HG03571 (cell line): Measurements from ENCODE around the gene PRICKLE2.

Source experiments
- ATAC-seq: cut with Tn5 transposase; IDR thresholded peaks from one replicate; pipeline ENCODE4 v1.9.1; 2021; ENCODE audit not compliant: unreplicated experiment

Gene PRICKLE2

DNA sequence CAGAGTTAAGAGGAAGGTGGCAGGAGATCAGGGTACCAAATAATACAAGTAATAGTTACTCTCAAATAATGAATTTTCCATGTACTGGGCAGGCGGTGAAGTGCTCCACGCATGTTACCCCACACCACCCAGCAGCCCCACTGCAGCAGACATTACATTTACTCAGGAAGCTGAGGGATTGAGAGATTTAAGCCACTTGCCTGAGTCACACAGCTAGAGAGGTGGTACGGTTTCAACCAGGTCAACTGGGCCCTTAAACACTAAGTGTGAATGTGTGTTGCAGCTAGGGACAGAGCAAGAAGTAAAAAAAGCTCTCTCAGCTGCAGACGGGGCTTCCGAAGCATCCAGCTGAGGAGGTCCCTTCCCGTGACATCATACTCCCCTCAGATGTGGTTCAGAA, 91.3 kb downstream of the PRICKLE2 start:
- no peak for ATAC-seq

DNA sequence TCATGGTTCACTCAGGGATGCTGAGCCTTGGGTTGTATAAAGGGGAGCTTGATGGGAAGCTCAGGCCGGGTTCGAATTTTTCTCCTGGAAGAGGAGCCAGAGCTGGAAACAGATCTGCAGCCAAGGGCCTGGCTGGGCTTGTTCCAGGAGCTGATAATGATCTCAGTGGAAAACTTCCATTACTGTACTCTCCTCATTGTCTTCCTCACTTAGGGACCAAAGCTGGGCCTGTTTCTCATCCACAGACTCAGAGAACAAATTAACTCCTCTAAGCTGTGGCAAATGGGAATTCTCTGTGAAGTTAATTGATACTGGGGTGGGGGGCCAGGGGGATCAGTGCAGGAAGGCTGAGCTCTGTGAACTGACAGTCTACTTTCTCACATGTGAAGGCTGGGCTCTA, 92.0 kb downstream of the PRICKLE2 start:
- no peak for ATAC-seq

DNA sequence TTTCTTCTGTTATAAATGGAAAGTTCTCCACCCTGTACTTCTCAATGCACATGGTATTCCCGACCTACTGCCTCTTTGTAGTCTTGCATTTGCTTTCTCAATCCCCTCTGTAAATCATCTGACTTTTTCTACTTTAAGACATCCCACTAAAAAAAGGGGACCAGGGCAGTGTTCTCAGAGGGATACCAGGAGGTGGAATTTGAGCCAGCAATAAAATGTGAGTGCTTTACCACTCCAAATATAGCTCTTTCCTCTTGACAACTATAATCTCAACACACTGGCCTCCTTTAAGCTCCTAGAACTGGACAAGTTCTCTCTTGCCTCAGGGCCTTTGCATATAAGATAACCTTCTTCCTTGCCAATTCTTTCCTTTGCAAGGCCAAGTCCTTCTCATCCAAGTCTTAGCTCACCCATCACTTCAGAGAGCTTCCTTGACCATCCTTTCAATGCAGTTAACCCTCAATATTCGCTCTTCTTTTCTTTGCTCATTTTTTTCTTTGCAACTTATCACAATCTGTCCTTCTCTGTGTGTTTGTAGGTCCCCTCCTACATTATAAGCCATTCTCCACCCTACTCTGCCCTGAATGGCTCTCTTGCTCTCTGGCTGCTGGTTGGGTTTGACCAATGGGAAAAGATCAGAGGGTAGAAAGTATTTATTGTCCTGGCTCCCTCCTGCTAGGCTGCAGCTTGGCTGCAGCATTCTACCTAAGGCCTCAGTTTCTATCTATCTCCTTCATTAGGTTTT, 93.4 kb downstream of the PRICKLE2 start:
- ATAC-seq, result no peak

DNA sequence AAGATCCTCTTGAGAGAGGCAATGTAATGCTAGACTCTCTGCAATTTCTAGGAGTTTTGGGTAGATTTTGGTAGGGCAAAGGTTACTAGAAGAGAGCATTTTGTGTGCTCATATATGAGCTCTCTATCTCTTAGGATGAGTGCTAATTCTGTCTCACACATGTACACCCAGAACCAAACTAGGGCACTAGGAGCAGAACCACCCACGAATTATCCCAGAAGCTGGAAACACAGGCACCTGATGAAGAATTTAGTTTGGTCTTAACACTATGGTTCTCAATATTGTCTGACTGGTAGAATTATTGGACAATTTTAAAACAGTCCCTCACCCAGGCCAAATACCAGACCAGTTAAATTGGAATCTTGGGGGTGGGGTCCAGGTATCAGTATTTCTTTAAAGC, 94.8 kb downstream of the PRICKLE2 start:
- no peak for ATAC-seq

DNA sequence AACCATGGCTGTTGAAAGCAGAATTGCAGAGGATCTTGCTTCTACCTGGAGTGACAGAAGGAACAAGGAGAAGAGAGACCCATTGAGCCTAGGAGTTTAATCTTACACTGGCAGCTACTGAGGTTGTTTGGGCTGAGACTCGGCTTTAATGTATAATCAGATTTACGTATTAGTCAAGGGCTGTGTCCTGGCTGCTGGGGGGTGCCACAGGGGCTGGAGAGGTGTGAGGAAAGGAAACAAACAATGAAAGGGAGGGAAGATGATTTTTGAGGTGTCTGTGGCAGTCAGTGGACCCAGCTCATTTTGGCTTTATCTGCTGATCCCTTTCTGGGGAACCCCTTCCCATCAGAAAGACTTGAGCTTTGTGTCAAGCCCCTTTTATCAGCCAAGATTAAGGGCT, 95.7 kb downstream of the PRICKLE2 start:
- ATAC-seq, result no peak

DNA sequence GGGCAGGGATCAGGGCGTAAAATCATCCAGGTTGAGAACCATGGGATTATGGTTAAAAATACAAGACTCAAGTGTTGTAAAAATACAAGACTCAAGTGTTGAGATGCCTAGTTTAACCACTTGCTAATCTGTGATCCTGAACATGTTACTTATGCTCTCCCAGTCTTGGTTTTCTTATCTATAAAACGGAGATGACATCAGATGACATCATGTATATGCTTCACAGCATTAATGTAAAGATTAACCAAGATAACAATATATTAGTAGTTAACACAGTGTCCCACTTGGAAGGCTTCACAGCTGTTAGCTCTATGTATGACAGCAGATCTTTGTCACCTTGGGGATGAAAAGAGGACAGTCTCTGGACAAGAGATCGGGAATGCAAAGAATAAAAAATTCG, 96.2 kb downstream of the PRICKLE2 start:
- no peak for ATAC-seq

DNA sequence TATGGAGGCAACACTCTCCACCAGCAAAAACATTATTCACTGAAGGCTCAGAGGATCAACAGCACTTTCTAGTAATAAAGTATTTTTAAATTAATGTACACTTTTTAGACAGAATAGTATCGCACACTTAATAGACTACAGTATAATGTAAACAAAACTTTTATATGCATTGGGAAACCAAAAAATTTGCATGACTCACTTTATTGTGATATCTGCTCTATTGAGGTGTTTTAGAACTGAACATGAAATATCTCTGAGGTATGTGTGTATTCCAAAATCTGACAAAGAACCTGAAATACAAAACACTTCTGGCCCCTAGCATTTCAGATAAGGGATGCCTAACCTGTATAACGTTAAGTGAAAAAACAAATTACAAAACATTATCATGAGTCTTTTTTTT, 99.7 kb downstream of the PRICKLE2 start:
- ATAC-seq, result no peak

DNA sequence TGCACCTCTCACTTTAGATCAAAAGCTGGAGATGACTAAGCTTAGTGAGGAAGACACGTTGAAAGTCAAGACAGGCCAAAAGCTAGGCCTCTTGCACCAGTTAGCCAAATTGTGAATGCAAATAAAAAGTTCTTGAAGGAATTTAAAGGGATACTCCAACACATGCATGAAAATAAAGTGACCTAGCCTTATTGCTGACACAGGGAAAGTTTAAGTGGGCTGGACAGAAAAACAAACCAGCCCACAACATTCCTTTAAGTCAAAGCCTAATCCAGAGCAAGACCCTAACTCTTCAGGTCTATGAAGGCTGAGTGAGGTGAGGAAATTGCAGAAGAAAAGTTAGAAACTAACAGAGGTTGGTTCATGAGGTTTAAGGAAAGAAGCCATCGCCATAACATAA, 101.3 kb downstream of the PRICKLE2 start:
- ATAC-seq, result no peak

DNA sequence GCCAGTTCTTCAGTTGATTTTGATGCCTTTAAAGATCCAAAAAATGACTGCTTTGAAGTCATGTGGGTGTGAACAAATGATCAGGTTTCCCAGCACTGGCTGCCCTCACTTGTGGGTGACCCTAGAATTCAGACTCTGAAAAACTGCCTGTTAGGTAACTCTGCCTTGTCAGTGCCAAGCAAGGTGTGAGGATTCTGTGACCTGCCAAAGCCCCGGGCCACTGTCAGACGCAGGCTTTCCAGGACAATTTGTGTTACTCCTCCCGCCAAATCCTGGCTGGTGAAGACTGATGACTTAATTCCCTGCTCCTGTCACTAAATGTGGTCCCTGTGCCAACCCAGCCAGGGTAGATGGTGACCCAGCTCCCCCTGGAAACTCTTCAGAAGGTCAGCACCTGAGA, 102.8 kb downstream of the PRICKLE2 start:
- ATAC-seq, result no peak

DNA sequence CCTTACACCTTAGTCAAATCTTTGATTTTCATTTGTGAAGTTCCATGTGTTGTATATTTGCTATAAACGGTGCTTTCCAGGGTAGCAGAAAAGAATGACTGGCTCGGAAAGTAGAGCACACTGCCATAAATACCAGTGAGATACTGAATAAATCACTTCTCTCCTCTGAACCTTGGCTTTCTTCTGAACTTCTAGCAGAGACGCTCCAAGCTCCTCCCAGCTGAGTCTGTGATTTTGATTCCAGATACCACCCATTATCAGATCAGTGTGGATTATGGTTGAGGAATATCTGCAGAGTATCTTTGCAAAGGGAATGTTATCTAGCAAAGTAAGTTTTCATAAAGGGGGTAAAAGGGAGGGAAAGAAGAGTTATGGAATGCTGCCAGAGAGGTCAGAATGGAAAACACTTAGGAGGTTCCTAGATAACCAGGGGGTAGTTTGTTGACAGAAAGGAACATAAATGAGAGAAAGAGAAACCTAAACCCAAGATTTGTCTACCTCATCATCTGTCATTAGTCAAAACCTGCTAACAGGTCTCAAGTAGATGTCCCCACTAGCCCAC, 103.4 kb downstream of the PRICKLE2 start:
- no peak for ATAC-seq

DNA sequence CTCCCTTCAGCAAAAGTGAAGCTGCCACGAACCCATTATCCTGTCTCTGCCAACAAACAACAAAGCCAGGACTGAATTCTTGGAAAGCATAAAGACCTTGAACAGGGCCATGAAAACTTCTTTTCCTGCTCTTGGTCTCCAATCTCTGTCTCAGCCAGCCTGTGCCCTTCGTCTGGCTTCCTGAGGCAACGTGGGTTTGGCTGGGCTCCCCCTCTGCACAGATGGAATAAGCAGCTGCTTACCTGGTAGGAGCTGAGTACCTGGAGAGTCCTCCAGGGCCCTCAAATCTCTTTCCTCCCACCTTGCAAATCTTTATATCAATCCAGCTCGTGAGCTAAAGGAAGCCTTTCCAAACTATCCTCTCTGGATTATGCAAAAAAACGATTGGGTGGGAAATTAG, 104.4 kb downstream of the PRICKLE2 start:
- ATAC-seq, result no peak

DNA sequence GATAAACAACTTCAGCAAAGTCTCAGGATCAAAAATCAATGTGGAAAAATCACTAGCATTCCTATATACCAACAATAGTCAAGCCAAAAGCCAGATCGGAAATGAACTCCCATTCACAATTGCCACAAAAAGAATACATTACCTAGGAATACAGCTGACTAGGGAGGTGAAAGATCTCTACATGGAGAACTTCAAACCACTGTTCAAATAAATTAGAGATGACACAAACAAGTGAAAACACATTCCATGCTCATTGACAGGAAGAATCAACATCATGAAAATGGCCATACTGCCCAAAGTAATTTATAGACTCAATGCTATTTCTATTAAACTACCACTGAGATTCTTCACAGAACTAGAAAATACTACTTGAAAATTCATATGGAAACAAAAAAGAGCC, 107.8 kb downstream of the PRICKLE2 start:
- no peak for ATAC-seq

DNA sequence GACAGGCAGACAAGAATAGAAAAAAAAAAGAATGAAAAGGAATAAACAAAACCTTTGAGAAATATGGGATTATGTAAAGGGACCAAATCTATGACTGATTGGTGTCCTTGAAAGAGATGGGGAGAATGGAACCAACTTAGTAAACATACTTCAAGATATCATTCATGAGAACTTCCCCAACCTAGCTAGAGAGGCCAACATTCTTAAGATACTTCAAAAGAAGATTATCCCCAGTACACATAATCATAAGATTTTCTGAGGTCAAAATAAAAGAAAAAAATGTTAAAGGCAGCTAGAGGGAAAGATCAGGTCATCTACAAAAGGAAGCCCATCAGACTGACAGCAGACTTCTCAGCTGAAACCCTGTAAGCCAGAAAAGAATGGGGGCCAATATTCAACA, 110.6 kb downstream of the PRICKLE2 start:
- no peak for ATAC-seq

DNA sequence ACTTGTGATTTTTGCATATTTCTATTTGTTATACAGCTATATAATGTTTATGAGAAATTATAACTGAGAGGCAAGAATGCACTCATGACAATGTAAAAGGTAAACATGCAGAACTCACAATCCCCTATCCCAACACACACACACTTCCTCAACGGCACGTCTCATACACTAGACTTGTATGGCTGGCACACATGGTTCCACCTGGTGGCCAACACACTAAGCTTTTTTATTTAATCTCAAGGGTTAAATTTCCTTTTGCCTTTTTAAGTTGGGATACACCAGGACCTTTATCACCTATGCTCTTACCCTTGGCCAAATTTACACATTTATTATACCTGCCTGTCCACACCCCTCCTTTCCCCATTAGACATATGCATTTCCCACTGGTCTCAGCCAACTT, 113.4 kb downstream of the PRICKLE2 start:
- no peak for ATAC-seq

DNA sequence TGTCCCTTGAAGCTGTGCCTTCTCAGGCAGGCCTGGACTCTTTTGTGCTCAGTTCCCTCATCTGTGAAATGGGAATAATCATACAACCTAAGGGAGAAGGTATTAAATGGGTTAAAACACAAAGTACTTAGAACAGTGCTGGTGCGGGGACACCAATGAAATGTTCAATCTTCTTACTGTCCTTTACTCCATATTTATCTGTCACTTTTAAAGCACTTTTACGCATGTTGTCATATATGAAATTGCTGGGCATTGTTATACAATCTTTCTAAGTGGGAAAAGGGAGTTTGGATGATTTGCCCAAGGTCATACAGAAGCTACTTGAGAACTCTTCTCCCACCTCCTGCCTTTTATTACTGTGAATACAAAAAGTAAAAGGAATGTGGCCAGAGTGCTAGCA, 114.2 kb downstream of the PRICKLE2 start:
- ATAC-seq, result no peak

DNA sequence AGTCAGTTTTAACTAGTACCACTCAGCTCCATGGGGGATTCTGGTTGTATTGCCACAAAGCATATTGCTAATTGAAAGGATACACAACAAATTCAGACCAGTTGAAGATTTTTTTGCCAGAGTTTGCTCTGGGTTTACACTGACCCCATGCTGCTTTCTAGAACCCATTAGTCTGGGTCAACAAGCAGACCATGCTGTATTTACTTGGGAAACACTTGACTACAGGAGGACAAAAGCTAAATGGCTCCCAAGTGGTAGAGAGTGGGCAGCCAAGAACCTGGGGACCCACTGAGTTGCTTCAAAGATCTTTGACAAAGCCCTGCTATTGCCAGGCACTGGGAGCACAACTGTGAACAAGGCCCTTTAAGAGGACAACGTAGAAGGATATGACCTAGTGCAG, 115.2 kb downstream of the PRICKLE2 start:
- ATAC-seq, result no peak

DNA sequence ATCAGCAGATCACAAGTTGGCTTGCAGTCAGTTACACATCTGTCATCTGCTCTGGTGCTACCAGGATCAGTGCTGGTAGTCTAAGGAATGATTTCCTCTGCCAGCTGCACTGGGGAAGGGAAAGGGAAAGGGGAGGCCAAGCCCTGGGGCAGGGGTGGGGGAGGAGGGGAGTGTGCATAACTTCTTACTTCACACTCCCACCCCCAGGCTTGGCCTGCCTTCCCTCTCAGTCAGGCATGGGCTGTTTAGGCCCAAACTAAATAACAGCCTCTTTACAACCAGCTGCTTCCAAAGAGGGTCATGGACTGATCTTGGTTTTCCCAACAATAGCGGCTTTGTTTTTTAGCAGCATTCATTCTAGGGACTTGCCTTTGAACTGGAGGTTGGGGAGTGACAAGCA, 115.8 kb downstream of the PRICKLE2 start:
- ATAC-seq, result no peak

DNA sequence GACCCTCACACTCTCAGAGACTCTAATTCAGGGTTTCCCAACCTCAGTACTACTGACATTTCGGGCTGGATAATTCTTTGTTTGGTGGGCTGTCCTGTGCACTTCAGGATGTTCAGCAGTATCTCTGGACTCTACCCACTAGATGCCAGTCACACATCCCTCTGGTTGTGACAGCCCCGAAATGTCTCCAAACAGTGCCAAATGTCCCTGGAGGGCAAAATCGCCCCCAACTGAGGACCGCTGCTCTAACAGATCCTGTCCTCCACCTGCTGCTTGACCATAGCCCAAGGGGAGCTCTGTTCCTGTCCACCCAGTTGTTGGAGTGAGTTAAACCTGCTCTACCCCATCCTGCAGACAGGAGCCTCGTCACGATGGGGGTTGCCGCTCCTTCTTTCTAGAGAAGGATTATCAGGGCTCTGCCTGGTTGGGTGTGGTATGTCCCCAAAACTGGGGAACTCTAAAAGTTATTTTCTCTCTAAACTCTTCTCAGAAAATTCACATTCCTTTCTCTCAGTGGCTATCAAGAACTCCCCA, 116.4 kb downstream of the PRICKLE2 start:
- no peak for ATAC-seq

DNA sequence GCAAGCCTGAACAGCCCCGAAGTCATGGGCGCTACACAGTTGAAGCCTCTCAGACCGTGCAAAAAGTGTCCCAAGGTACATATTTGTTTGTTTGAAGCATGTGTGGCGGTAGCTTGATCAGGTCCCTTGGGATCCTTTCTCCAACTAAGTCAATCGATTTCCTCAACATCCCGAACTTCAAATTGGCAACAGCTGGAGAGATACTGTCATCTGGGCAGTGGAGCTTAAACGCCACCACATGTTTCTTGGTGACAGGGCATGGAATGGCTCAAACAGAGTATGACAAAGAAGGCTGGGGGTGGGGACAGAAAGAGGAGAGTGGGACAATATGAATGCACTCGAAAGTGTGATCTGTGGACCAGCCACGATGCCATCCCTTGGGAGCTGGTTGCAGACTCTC, 117.0 kb downstream of the PRICKLE2 start:
- ATAC-seq, result no peak

DNA sequence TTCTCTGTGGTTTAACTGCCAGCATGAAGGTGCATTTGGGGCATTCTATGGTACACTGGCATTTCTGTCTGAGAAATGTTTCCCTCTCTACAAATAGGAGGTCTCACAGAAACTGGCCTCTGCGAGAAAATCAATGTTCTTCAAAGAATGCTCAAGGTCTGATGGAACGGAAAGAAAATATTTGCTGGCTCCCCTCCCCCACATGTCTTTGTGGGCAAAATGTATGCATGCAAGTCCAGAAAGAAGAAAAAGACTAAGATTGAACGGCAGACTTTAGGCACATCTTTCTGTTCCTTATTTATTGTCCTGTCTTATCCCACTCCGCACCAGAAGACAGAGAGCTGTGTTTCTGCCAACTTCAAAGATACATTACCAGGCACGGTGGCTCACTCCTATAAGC, 118.1 kb downstream of the PRICKLE2 start:
- ATAC-seq, result no peak

DNA sequence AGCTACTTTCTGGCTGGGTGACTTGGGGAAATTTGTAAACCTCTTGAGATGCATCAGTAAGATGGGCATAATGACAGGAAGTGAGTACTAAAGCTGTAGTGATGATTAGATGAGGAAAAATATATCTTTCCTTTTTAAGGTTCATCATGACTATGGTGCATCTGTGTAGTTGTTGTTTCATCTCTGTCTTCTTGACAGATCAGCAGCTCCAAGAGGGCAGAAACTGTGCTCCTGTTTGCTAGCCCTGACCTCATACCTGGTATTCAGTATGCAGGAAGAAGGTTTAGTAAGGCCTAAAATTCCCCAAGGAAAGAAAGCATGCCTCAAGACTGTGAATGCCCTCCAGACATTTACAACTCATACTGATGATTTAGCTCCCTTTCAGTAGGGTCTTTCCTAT, 119.5 kb downstream of the PRICKLE2 start:
- no peak for ATAC-seq

DNA sequence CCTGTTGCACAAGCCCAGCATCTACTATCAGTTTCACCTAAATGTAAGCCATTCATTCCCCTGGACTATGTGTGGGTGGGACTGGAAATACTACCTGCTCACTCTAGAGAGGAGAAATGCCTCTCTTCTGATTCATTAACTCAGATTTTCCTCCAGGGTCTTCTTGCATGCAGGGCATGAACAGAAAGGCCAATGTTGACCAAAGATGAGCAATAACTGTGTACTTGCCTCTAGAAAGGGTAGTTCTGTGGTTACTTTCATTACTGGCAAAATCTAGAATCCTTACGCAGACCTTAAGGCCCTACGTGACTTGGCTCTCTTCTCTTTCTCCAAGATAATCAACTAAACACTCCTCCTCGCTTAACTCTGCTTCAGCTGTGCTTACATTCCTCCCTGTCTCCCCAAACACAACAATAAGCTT, 120.6 kb downstream of the PRICKLE2 start:
- no peak for ATAC-seq

DNA sequence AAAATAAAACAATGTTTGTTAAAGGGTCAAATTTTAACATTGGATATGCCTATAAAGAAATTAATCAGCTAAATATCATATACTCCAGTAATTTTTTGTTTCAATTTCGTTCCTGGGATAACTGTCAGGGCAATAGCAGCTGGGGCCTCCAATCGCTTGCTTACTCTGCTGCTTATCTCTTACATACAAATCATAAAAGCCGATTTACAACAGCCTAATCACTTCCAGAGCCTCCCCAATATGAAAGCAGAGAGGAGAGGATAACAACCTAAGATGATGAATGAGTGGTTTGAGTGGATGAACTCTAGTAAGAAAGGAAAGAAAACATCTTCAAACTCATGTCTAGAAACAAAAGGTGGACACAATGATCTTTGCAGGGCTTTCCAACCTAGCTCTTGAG, 121.3 kb downstream of the PRICKLE2 start:
- no peak for ATAC-seq
